H9 (cell line): Measurements from ENCODE around the gene PPAT. TPM values are rescaled to one million over a fixed set of nuclear protein-coding genes. Genes with fewer than 3 reads are reported as not detected.
A peak's percentile ranks its signal among the peaks of the same experiment; 100 is the strongest.

Experiments used
- DNase-seq: peaks from one replicate; pipeline ENCODE4 v3.0.0-alpha.2; 2017
- H2AFZ ChIP-seq: one replicate; pipeline ENCODE4 v1.6.1; 2013; ENCODE audit warnings: mild to moderate bottlenecking, low read length, control low read depth, moderate library complexity
- H2AK5ac ChIP-seq: 2 replicates; pipeline ENCODE4 v1.6.1; 2013; ENCODE audit warnings: low read length, control low read depth, mixed read lengths; ENCODE audit not compliant: insufficient read length
- H2BK120ac ChIP-seq: one replicate; pipeline ENCODE4 v1.6.1; 2013; ENCODE audit warnings: low read depth, mild to moderate bottlenecking, low read length, control low read depth, inconsistent platforms; ENCODE audit not compliant: poor library complexity, severe bottlenecking
- H2BK12ac ChIP-seq: 2 replicates; pipeline ENCODE4 v1.6.1; 2013; ENCODE audit warnings: low read length, control low read depth, mixed read lengths, low read depth; ENCODE audit not compliant: insufficient read length
- H2BK15ac ChIP-seq: 2 replicates; pipeline ENCODE4 v1.6.1; 2013; ENCODE audit warnings: low read depth, low read length, control low read depth
- H2BK20ac ChIP-seq: one replicate; pipeline ENCODE4 v1.6.1; 2013; ENCODE audit warnings: low read depth, mild to moderate bottlenecking, low read length, control low read depth, inconsistent platforms; ENCODE audit not compliant: poor library complexity, severe bottlenecking
- H2BK5ac ChIP-seq: 2 replicates; pipeline ENCODE4 v1.6.1; 2013; ENCODE audit warnings: low read length, control low read depth, mixed read lengths; ENCODE audit not compliant: insufficient read length
- H3K14ac ChIP-seq: 2 replicates; pipeline ENCODE4 v1.6.1; 2013; ENCODE audit warnings: low read length, control low read depth; ENCODE audit not compliant: insufficient read depth
- H3K18ac ChIP-seq: 2 replicates; pipeline ENCODE4 v1.6.1; 2013; ENCODE audit warnings: low read depth, mild to moderate bottlenecking, mixed read lengths, low read length, control low read depth; ENCODE audit not compliant: insufficient read length
- H3K23ac ChIP-seq: 2 replicates; pipeline ENCODE4 v1.6.1; 2013; ENCODE audit warnings: low read length, control low read depth, mixed read lengths, low read depth; ENCODE audit not compliant: insufficient read length
- H3K23me2 ChIP-seq: 2 replicates; pipeline ENCODE4 v1.6.1; 2013; ENCODE audit warnings: low read depth, mild to moderate bottlenecking, mixed read lengths, low read length, control low read depth; ENCODE audit not compliant: insufficient read length, poor library complexity, severe bottlenecking
- H3K27ac ChIP-seq: 2 replicates; pipeline ENCODE4 v1.5.1; 2013; ENCODE audit warnings: low read length, control low read depth, mixed read lengths, low read depth; ENCODE audit not compliant: insufficient read length
- H3K27me3 ChIP-seq: 2 replicates; pipeline ENCODE4 v1.6.1; 2013; ENCODE audit warnings: low read length, control low read depth, inconsistent platforms; ENCODE audit not compliant: insufficient read depth
- H3K4ac ChIP-seq: 2 replicates; pipeline ENCODE4 v1.6.1; 2013; ENCODE audit warnings: low read depth, mild to moderate bottlenecking, control low read depth, inconsistent platforms, low read length, moderate library complexity
- H3K4me1 ChIP-seq: 2 replicates; pipeline ENCODE4 v1.6.1; 2013; ENCODE audit warnings: low read length, control low read depth, inconsistent platforms; ENCODE audit not compliant: insufficient read depth
- H3K4me2 ChIP-seq: 2 replicates; pipeline ENCODE4 v1.6.1; 2013; ENCODE audit warnings: low read length, control low read depth, mixed read lengths; ENCODE audit not compliant: insufficient read length, insufficient read depth
- H3K56ac ChIP-seq: 2 replicates; pipeline ENCODE4 v1.6.1; 2013; ENCODE audit warnings: low read depth, mild to moderate bottlenecking, mixed read lengths, low read length, control low read depth; ENCODE audit not compliant: insufficient read length
- H3K79me1 ChIP-seq: 2 replicates; pipeline ENCODE4 v1.6.1; 2013; ENCODE audit warnings: low read depth, mild to moderate bottlenecking, moderate library complexity, low read length, control low read depth, inconsistent platforms; ENCODE audit not compliant: insufficient read depth, poor library complexity, severe bottlenecking
- H3K79me2 ChIP-seq: 2 replicates; pipeline ENCODE4 v1.6.1; 2013; ENCODE audit warnings: low read length, control low read depth, inconsistent platforms; ENCODE audit not compliant: insufficient read depth
- H3K9ac ChIP-seq: 2 replicates; pipeline ENCODE4 v1.6.1; 2013; ENCODE audit warnings: low read length, control low read depth, mixed read lengths; ENCODE audit not compliant: insufficient read length; ENCODE audit errors: extremely low read depth
- H3K9me3 ChIP-seq: one replicate; pipeline ENCODE4 v1.6.1; 2013; ENCODE audit warnings: low read depth, low read length, inconsistent platforms; ENCODE audit not compliant: control insufficient read depth
- H3T11ph ChIP-seq: one replicate; pipeline ENCODE4 v1.6.1; 2013; ENCODE audit warnings: mild to moderate bottlenecking, low read length, control low read depth, inconsistent platforms
- H4K20me1 ChIP-seq: one replicate; pipeline ENCODE4 v1.6.1; 2013; ENCODE audit not compliant: control insufficient read depth, insufficient read length, insufficient read depth
- H4K5ac ChIP-seq: 2 replicates; pipeline ENCODE4 v1.6.1; 2013; ENCODE audit warnings: low read depth, mild to moderate bottlenecking, mixed read lengths, low read length, control low read depth; ENCODE audit not compliant: insufficient read length
- H4K8ac ChIP-seq: replicated peaks from 2 replicates; pipeline ENCODE4 v1.6.1; 2013; ENCODE audit warnings: low read length, control low read depth, mixed read lengths, low read depth; ENCODE audit not compliant: insufficient read length
- H4K91ac ChIP-seq: 2 replicates; pipeline ENCODE4 v1.6.1; 2013; ENCODE audit warnings: low read depth, mild to moderate bottlenecking, moderate library complexity, mixed read lengths, low read length, control low read depth; ENCODE audit not compliant: insufficient read length
- H3K27ac Mint-ChIP-seq, 3 experiments: 2 replicates in 2 of 3; 3 replicates in 1 of 3; pipeline ENCODE4 v1.8.0; 2020 to 2021; ENCODE audit warnings: mixed read lengths in 3 of 3, mild to moderate bottlenecking in 1 of 3, moderate library complexity in 1 of 3
- H3K27me3 Mint-ChIP-seq: 2 replicates; pipeline ENCODE4 v1.8.0; 2021; ENCODE audit warnings: low read depth, mild to moderate bottlenecking, moderate library complexity, mixed read lengths
- H3K36me3 Mint-ChIP-seq, 3 experiments: 2 replicates in 2 of 3; 3 replicates in 1 of 3; pipeline ENCODE4 v1.8.0; 2020 to 2021; ENCODE audit warnings: low read depth in 3 of 3, mixed read lengths in 3 of 3; ENCODE audit not compliant: insufficient read depth in 1 of 3
- H3K4me1 Mint-ChIP-seq, 2 experiments: 2 replicates each; pipeline ENCODE4 v1.8.0; 2020; ENCODE audit warnings: mixed read lengths in 2 of 2
- H3K4me3 Mint-ChIP-seq, 2 experiments: 2 replicates in 1 of 2; 3 replicates in 1 of 2; pipeline ENCODE4 v1.8.0; 2020 to 2021; ENCODE audit warnings: mild to moderate bottlenecking in 2 of 2, mixed read lengths in 2 of 2, moderate library complexity in 1 of 2
- H3K9me3 Mint-ChIP-seq, 2 experiments: 2 replicates in 1 of 2; 3 replicates in 1 of 2; pipeline ENCODE4 v1.8.0; 2020; ENCODE audit warnings: mild to moderate bottlenecking in 2 of 2, mixed read lengths in 2 of 2, moderate library complexity in 1 of 2
- CTCF ChIP-seq: fragments of 200-600 bp; sonication (generic); conservative IDR thresholded peaks from 3 replicates; pipeline ENCODE4 v1.8.0; 2021; ENCODE audit warnings: antibody characterized with exemption, mild to moderate bottlenecking
- WGBS: extraction: QIAGEN DNeasy Blood & Tissue Kit; methylation state at CpG from one replicate; pipeline ENCODE4 v1.1.7; 2013; ENCODE audit warnings: missing lambda C conversion rate, low lambda C conversion rate, mixed read lengths; ENCODE audit not compliant: insufficient read length; ENCODE audit errors: extremely low coverage; 5-methylcytosine and 5-hydroxymethylcytosine counted together
- total RNA-seq: library from RNA; stranded (reverse); gene quantifications from 2 replicates; pipeline ENCODE4 v1.2.1, GENCODE V29; 2021

The PPAT gene
- total RNA-seq, 1 experiment from 2014 or later = 77.1 TPM

- no peak for DNase-seq
- Histone ChIP-seq H3K23ac (no peak overlapping the region), H2AFZ (no peak overlapping the region), H3K9me3 (no peaks in the 10 kb centered on the region), H3K4me2 (no peak overlapping the region), H3K56ac (no peak overlapping the region), H4K20me1 (no peaks in the 10 kb centered on the region), H3K18ac (no peak overlapping the region), H3K27me3 (no peaks in the 10 kb centered on the region), H2BK12ac (no peak overlapping the region), H3K79me1 (peaks cover 10% of the 10 kb centered on the region), H3K14ac (no peak overlapping the region), H4K8ac (no peak overlapping the region), H2BK5ac (no peak overlapping the region), H3T11ph (no peak overlapping the region), H4K91ac (no peak overlapping the region), H3K4ac (no peak overlapping the region), H3K79me2 (peaks cover 37% of the 10 kb centered on the region; the same call in 1 of the 2 replicates), H3K9ac (no peak overlapping the region), H2BK120ac (no peak overlapping the region), H3K4me1 (no peaks in the 10 kb centered on the region; the same call in 1 of the 2 replicates), H4K5ac (no peak overlapping the region), H3K27ac (no peak overlapping the region), H2BK20ac (no peak overlapping the region), H2AK5ac (no peak overlapping the region), H3K23me2 (no peaks in the 10 kb centered on the region), H2BK15ac (no peak overlapping the region)
- Mint-ChIP-seq H3K4me3 (no peak overlapping the region), H3K4me1 (peaks cover 21 to 29% of the 10 kb centered on the region in 2 experiments), H3K9me3 (peaks cover 1 to 4% of the 10 kb centered on the region in 2 experiments; a peak in 3 of 5 replicates), H3K27me3 (no peaks in the 10 kb centered on the region), H3K36me3 (peaks cover 8 to 12% (median 10%) of the 10 kb centered on the region in 3 experiments), H3K27ac (peak overlapping the region in 1 of 3 experiments; percentile 58; a peak in 1 of 7 replicates)
- no CpG with 5 or more reads among the region's 3 CpGs for WGBS
- no peak for TF ChIP-seq CTCF
Observed at GRCh38 chr4:56416349-56416748, 19.1 kb downstream of the PPAT start.
